ENCODE results near the gene CASP7. TPM values are rescaled to one million over a fixed set of nuclear protein-coding genes. Genes with fewer than 3 reads are reported as not detected.

Gene CASP7
- total RNA-seq, 1 donor from 2014 or later = 44.9 TPM

DNA sequence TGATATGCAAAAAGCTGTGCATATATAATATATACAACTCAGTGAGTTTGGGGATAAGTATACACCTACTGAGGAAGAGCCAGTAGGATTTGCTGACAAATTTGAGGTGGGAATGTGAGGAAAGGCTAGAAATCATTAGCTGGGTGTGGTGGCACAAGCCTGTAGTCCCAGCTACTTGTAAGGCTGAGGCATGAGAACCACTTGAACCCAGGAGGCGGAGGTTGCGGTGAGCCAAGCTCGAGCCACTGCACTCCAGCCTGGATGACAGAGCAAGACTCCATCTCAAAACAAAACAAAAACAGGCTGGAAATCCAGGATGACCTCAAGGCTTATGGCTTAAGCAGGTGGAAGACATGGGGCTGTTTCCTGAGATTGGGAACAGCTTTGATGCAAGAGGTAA is 61.1 kb downstream of the CASP7 start:
- peaks cover 4% of the 10 kb centered on the region for H3K4me1 Mint-ChIP-seq (ENCODE audit: low read depth, unreplicated experiment)
- Histone ChIP-seq H3K27me3 (ENCODE audit: insufficient read depth, low read length) (peaks cover 2% of the 10 kb centered on the region), H3K4me2 (ENCODE audit: low read length) (no peak overlapping the region), H3K36me3 (ENCODE audit: insufficient read depth, low read length) (no peaks in the 10 kb centered on the region), H3K9ac (ENCODE audit: low read length) (no peak overlapping the region), H3K27ac (ENCODE audit: low read depth, low read length) (no peak overlapping the region), H2AFZ (ENCODE audit: low read depth, low read length) (no peak overlapping the region), H4K20me1 (ENCODE audit: insufficient read depth, low read length) (no peaks in the 10 kb centered on the region), H3K9me3 (ENCODE audit: insufficient read depth, low read depth, low read length) (no peaks in the 10 kb centered on the region), H3K4me3 (ENCODE audit: insufficient read depth, low read depth, low read length) (no peak overlapping the region), H3K4me1 (ENCODE audit: insufficient read depth, low read length) (no peaks in the 10 kb centered on the region), H3K79me2 (ENCODE audit: insufficient read depth, low read length) (no peaks in the 10 kb centered on the region)
- peaks cover 9% of the 10 kb centered on the region for H3K9me3 Mint-ChIP-seq (ENCODE audit: unreplicated experiment)
- H3K27me3 Mint-ChIP-seq (ENCODE audit: low read depth, unreplicated experiment) = peaks cover 17% of the 10 kb centered on the region
- TF ChIP-seq CTCF (IDR thresholded peaks at IDR 0.05; ENCODE audit: insufficient read depth, low read depth, low read length) (no peak), EZH2 (IDR thresholded peaks at IDR 0.05; ENCODE audit: insufficient read depth, low read length) (no peak)
- no peak overlapping the region for H3K4me3 Mint-ChIP-seq (ENCODE audit: unreplicated experiment)
- DNase-seq (ENCODE audit: low read depth) = no peak
- H3K27ac Mint-ChIP-seq (ENCODE audit: unreplicated experiment) = no peak overlapping the region
- no peak for FAIRE-seq
- H3K36me3 Mint-ChIP-seq (ENCODE audit: low read depth, unreplicated experiment) = no peaks in the 10 kb centered on the region

- TF ChIP-seq CTCF (IDR thresholded peaks at IDR 0.05; ENCODE audit: insufficient read depth, low read depth, low read length) (no peak), EZH2 (IDR thresholded peaks at IDR 0.05; ENCODE audit: insufficient read depth, low read length) (no peak)
- Histone ChIP-seq H3K9ac (ENCODE audit: low read length) (no peak overlapping the region), H3K27me3 (ENCODE audit: insufficient read depth, low read length) (peaks cover 2% of the 10 kb centered on the region), H3K27ac (ENCODE audit: low read depth, low read length) (no peak overlapping the region), H3K36me3 (ENCODE audit: insufficient read depth, low read length) (no peaks in the 10 kb centered on the region), H3K79me2 (ENCODE audit: insufficient read depth, low read length) (no peaks in the 10 kb centered on the region), H3K4me2 (ENCODE audit: low read length) (no peak overlapping the region), H3K4me1 (ENCODE audit: insufficient read depth, low read length) (peaks cover 4% of the 10 kb centered on the region), H4K20me1 (ENCODE audit: insufficient read depth, low read length) (no peaks in the 10 kb centered on the region), H3K4me3 (ENCODE audit: insufficient read depth, low read depth, low read length) (no peak overlapping the region), H2AFZ (ENCODE audit: low read depth, low read length) (no peak overlapping the region), H3K9me3 (ENCODE audit: insufficient read depth, low read depth, low read length) (no peaks in the 10 kb centered on the region)
- FAIRE-seq = no peak
- DNase-seq (ENCODE audit: low read depth) = no peak
- Mint-ChIP-seq H3K36me3 (ENCODE audit: low read depth, unreplicated experiment) (no peaks in the 10 kb centered on the region), H3K4me1 (ENCODE audit: low read depth, unreplicated experiment) (peaks cover 11% of the 10 kb centered on the region), H3K9me3 (ENCODE audit: unreplicated experiment) (peaks cover 12% of the 10 kb centered on the region), H3K27me3 (ENCODE audit: low read depth, unreplicated experiment) (peaks cover 13% of the 10 kb centered on the region), H3K4me3 (ENCODE audit: unreplicated experiment) (no peak overlapping the region), H3K27ac (ENCODE audit: unreplicated experiment) (no peak overlapping the region)
Observed at GRCh38 chr10:113742466-113742865, 62.8 kb downstream of the CASP7 start.

DNA sequence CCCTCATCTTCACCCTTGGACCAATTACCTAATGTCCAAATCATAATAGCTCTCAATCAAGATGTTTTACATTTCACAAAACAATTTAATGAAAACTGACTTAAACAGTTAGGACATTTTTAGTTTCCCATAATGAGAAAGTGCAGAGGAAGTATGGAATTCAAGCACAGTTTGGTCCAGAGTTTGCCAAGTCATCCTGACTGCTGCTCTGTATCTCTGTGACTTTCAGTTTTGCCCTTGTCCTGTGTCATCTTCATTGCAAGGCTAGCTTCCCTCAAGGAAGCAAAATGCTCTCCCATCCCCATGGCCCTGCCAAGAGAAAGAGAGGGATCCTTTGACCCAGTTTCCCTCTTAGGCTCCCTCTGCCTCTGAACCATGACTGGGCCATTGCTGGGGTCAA is 63.9 kb downstream of the CASP7 start:
- Histone ChIP-seq H3K27me3 (ENCODE audit: insufficient read depth, low read length) (peaks cover 2% of the 10 kb centered on the region), H4K20me1 (ENCODE audit: insufficient read depth, low read length) (no peaks in the 10 kb centered on the region), H3K9ac (ENCODE audit: low read length) (no peak overlapping the region), H3K79me2 (ENCODE audit: insufficient read depth, low read length) (no peaks in the 10 kb centered on the region), H3K9me3 (ENCODE audit: insufficient read depth, low read depth, low read length) (no peaks in the 10 kb centered on the region), H3K4me1 (ENCODE audit: insufficient read depth, low read length) (peaks cover 4% of the 10 kb centered on the region), H3K27ac (ENCODE audit: low read depth, low read length) (no peak overlapping the region), H3K36me3 (ENCODE audit: insufficient read depth, low read length) (no peaks in the 10 kb centered on the region), H3K4me3 (ENCODE audit: insufficient read depth, low read depth, low read length) (no peak overlapping the region), H3K4me2 (ENCODE audit: low read length) (no peak overlapping the region), H2AFZ (ENCODE audit: low read depth, low read length) (no peak overlapping the region)
- peaks cover 11% of the 10 kb centered on the region for H3K4me1 Mint-ChIP-seq (ENCODE audit: low read depth, unreplicated experiment)
- H3K4me3 Mint-ChIP-seq (ENCODE audit: unreplicated experiment) = no peak overlapping the region
- H3K9me3 Mint-ChIP-seq (ENCODE audit: unreplicated experiment) = peaks cover 12% of the 10 kb centered on the region
- peaks cover 13% of the 10 kb centered on the region for H3K27me3 Mint-ChIP-seq (ENCODE audit: low read depth, unreplicated experiment)
- H3K27ac Mint-ChIP-seq (ENCODE audit: unreplicated experiment) = no peak overlapping the region
- no peaks in the 10 kb centered on the region for H3K36me3 Mint-ChIP-seq (ENCODE audit: low read depth, unreplicated experiment)
- DNase-seq (ENCODE audit: low read depth) = no peak
- TF ChIP-seq CTCF (IDR thresholded peaks at IDR 0.05; ENCODE audit: insufficient read depth, low read depth, low read length) (no peak), EZH2 (IDR thresholded peaks at IDR 0.05; ENCODE audit: insufficient read depth, low read length) (no peak)
- no peak for FAIRE-seq
